Fibroblast of lung (primary cell): ENCODE measurements around the gene SDS.

Source experiments
- EZH2 ChIP-seq: IDR thresholded peaks from 2 replicates; pipeline ENCODE4 v1.5.1; 2012; ENCODE audit warnings: low read length, control low read depth, mild to moderate bottlenecking; ENCODE audit errors: missing control alignments
- TF ChIP-seq, protein P1 (sequence below), 2 donors: IDR thresholded peaks in 1 of 2; conservative IDR thresholded peaks in 1 of 2; 1 replicate in 1 of 2; 2 replicates in 1 of 2; pipeline ENCODE4 v1.5.1; 2011 to 2012; ENCODE audit warnings: low read length in 2 of 2, control low read depth in 1 of 2, inconsistent platforms in 1 of 2, low read depth in 1 of 2, mild to moderate bottlenecking in 1 of 2

DNA sequence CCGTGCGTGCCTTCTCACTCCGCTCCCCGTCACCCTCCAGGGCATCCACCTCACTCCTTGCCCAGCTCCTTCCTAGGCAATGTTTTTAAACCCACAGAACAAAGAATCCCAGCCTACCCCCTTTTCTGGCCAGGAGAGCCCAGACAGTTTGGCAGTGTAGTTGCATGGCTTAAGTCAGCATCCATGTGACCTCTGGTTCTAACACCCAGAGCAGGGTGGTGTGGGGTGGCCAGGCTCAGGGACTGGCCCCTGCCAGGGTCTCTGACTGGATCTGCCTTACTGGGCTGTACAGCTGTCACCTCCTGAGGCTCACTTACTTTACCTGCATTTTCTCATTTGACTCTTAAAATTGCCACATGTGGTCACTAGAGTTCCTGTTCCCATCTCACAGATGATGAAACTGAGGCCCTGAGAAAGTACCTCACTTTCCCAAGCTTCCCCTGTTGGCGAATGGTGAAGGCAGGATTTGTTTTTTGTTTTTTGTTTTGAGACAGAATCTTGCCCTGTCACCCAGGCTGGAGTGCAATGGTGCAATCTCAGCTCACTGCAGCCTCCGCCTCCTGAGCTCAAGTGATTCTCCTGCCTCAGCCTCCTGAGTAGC lies 18.3 kb downstream of the SDS start:
- TF ChIP-seq, protein P1, sequence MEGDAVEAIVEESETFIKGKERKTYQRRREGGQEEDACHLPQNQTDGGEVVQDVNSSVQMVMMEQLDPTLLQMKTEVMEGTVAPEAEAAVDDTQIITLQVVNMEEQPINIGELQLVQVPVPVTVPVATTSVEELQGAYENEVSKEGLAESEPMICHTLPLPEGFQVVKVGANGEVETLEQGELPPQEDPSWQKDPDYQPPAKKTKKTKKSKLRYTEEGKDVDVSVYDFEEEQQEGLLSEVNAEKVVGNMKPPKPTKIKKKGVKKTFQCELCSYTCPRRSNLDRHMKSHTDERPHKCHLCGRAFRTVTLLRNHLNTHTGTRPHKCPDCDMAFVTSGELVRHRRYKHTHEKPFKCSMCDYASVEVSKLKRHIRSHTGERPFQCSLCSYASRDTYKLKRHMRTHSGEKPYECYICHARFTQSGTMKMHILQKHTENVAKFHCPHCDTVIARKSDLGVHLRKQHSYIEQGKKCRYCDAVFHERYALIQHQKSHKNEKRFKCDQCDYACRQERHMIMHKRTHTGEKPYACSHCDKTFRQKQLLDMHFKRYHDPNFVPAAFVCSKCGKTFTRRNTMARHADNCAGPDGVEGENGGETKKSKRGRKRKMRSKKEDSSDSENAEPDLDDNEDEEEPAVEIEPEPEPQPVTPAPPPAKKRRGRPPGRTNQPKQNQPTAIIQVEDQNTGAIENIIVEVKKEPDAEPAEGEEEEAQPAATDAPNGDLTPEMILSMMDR (conservative IDR thresholded peaks at IDR 0.05 in 1 of 2, IDR thresholded peaks at IDR 0.05 in 1 of 2; ENCODE audit: low read depth in 1 of 2, low read length in 2 of 2) = no peak
- no peak for TF ChIP-seq EZH2
